DMS153 treated with DMSO at 0.1 percent for 48 hours (cell line): ENCODE measurements around the gene ADCY2.

Experiments
- DNase-seq: peaks from one replicate; lab custom pipeline; 2025; ENCODE audit not compliant: unreplicated experiment; lab: John Stamatoyannopoulos, UW

Gene ADCY2

DNA sequence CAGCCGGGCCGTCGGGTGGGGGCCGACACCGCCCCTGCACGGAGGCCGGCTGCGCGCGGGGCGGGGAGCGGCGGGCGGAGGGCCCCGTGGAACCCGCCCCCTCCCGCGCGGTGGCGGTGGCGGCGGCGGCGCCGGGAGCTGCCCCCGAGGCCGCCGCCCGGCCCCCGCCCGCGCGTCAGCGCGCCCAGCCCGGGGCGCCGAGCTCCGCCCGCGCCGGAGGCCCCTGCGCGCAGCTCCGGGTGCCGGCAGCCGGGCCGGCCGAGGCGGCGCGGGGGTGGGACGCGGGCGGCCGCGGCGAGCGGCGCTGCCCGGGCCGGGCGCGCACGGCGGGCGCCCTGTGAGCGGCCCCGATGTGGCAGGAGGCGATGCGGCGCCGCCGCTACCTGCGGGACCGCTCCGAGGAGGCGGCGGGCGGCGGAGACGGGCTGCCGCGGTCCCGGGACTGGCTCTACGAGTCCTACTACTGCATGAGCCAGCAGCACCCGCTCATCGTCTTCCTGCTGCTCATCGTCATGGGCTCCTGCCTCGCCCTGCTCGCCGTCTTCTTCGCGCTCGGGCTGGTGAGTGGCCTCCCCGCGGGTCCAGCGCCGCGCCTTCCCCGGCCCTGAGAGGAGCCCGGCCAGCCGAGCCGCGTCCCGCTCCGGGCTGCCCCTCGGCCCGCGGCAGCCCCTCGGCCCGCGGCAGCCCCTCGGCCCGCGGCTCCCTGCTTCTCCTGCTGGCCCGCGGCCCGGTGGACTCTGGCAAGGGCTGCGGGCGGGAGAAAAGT is at the start of gene ADCY2:
TSS of gene ADCY2 (plus strand) at position 192 of the 766 bp plus-strand sequence. CDS start at position 351, 159 bp downstream.
- DNase-seq = peak; percentile 43

DNA sequence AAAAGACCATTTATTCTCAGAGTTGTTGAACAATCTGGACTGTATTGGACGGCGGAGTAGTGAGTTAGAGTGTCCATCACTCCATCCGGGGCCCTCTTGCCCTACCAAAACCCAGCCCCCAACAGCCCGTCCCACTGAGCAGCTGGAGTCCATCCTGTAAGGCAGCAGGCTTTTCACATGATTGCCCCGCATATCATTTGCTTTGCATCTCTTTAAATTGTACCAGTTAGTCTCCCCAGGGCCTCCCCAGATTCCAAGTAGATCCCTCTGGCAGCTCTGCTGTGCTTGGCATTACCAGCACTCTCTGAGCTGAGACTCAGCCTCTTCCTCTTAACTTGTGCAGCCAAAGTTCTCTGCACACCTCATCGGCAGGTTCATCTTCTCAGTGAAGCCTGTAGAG is 48.6 kb upstream of the ADCY2 start:
- DNase-seq = no peak

DNA sequence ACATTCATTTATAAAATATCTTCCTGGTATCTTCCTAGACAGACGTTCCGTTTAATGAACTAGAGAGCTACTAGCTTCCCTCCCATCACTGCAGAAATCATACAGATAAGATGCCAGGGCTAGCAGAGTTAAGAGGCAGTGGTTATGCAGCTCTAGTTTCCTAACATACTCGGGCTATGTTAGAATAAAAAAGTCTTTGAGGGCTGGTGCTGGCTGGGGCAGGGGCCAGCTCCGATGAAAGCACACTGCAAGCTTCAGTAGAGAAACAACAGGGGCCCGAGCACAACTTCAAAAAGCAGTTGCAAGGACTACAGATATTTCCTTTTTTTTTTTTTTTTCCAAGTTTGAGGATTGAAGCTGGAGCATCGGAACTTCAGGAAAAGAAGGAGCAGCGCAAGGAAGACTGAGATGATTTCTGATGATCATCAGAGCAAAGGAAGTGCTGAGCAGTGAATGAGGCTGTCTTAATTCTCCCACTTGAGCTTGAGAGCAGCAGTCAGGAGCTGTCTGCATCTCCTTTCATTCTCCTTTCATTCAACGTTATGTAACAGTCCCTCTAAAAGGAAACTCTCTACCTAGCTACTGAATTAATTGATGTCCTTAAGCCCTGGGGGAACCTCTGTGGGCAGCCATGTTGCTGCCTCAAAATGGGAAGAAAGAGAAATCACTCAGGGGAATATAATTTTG is 47.6 kb upstream of the ADCY2 start:
- DNase-seq = no peak

DNA sequence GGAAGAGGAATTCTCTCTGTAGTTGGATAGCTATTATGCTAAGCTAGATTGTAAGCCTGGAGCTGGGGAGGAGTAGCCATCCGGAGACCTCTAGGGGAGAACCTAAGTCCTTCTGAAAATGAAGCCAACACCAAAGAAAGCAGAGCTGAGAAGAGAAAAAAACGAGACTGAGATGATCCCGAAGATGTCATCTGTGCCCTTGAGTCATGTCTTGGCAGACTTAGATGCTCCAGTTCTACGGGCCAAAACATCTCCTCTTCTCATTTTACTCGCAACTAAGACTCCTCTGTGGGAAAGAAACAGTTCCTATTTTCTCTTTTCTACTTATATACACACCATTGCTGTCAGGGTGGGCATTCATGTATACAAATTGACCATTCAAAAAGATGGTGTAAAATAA is 34.3 kb upstream of the ADCY2 start:
- no peak for DNase-seq

DNA sequence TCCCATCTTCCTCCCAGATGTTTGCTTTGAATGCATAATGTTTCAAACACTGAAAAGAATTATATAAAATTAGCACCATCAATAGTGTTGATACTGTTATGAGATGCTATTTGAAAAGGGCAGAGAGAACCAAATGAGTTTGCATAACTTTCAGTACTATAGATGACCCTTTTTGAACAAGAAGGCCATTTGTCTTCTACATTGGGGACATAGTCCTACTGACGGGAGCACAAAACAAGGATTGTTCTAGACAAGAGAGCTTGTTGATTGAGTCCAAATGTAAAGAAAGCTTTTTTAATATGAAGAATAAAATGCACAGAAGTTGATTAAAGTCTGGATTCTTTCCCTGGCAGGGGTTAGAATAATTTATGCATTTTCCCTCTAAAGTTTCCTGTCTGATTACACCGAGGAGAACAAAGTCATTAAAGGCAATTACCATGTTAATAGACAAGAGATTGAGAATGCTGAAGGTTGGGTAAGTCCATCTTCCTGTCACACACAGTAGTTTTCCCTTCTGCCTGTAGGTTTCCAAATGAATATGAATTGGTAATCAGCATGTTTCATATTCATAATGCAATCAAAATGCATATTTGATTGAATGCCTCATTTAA is 32.8 kb upstream of the ADCY2 start:
- DNase-seq = no peak

DNA sequence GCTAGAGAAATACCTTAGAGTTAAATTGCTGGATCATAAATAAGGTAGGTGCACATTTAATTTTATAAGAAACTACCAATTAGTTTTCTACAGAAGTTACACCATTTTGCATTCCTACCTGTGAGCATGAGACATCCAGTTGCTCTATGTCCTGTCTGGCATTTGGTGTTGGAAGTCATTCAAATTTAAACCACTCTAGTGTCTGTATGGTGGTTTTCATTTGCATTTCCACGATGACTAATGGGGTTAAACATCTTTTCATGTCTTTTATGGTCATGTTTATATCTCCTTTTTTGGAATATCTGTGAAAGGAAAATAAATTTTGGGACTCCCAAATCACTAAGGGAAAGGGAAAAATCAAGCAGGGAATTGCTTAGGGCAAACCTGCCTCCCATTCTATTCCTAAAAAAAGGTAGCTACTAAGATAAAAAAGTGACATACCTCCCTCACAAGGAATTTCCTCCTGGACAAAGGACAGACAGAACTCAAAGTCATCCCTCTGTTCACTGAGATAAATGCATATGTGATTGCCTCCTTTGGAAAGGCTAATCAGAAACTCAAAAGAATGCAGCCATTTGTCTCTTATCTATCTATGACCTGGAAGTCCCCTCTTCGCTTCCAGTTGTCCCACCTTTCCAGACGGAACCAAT is 31.6 kb upstream of the ADCY2 start:
- no peak for DNase-seq

DNA sequence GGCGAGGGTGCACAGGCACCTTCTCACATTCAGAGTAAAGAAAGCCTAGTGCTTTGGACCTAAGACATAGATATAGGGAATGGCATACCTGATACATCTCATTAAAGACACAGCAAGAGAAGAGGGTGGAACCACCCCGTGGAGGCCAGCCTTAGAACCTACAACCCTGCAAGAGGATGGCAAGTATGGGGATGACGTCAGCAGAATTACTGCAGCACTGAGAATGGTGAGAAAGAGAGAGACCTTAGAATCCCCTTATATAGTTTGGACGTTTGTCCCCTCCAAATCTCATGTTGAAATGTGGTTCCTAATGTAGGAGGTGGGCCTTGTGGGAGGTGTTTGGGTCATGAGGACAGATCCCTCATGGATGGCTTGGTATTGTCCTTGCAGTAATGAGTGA is 28.2 kb upstream of the ADCY2 start:
- no peak for DNase-seq

DNA sequence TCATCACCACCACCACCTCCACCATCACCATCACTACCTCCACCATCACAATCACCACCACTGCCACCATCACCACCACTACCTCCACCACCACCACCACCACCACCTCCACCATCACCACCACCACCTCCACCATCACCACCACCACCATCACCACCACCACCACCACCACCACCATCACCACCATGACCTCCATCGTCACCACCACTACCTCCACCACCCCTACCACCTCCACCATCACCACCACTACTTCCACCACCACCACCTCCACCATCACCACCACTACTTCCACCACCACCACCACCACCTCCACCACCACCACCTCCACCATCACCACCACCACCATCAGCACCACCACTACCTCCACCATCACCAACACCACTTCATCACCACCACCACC is 23.5 kb upstream of the ADCY2 start:
- DNase-seq = no peak

DNA sequence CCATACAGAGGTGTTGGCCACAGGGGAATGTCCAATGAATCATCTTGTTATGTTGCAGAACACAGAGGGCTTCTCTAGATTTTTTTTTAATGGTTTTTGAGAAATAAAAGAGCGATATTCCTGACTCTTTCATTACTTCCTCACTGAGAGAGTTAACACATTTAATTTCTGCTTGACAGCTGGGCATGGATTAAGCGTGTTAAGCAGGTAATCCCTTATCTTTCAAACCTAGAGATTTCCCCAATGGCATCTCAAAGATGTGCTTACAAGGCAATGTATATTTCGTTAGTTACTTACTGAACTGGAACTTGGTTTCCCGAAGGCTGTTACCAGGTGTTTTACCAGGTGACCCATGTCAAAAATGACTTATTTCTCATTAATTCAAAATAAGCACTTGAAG is 21.8 kb upstream of the ADCY2 start:
- no peak for DNase-seq

DNA sequence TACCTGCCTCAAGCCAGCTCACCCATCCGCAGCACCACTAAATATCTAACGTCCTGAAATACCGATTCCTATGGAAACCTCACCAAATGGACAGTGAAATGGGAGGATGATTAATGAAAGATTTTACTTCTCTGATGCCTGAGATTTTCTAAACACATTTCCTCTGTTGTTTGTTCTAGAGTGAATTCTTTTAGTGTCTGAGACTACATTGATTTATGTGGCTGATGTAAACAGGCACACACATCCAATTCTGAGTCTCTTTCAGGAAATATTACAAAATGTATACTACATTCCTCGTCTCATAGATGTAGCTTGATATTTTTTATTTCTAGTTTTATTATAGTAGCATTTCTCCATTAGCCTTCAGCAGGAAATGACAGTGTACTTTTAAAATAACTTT is 20.5 kb upstream of the ADCY2 start:
- no peak for DNase-seq

DNA sequence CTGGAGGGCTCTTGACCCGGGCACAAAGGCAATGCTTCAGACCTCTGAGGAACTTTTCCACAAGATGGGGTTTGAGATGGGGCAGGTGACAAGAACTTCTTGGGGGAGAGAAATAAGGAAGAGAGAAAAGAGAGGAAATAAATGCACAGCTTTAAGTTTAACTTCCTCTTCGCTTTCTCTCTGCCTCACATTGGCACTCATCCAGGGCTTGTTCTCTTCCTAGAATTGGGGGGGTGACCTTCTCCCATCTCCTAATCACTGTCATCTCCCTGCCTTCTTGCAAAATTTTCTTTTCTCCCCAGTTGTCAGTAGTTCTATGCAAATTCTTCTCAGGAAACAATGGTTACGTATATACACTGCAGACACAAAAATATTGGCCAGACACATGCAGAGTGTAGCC is 19.1 kb upstream of the ADCY2 start:
- DNase-seq = no peak

DNA sequence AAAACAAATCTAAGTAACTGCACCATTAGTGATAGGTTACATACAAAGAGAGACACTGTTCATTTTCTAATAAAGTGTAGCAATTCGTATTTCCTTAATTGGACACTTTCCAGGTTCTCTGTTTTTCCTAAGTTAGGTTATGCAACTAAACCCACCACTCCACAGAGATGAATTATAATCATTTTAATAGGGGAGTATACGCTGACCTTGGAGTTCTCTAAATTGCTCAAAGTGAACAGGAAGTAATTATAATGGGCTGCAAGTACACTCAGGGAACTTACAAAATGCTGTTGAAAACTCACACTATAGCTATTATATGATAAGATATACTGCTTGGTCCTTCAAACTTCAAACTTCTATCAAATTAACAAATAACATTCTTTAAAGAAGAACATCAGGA is 18.2 kb upstream of the ADCY2 start:
- no peak for DNase-seq

DNA sequence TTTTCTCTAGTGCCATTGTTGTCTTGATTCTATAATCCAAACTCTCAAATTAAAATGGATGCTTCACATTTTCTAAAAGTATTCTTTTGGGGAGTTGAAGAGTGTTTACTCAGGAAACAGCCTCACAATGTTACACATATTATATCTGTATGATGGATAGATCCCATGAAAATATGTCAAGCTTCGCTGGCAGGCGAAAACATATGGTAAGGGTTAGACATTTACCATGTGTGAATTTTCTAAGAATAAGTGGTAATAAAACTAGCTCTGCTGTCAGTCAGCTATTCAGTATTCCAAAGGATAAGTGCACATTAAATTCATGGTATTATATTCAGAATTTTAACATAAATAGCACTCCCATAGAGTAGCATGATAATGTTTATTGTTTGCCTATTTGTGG is 13.3 kb upstream of the ADCY2 start:
- no peak for DNase-seq

DNA sequence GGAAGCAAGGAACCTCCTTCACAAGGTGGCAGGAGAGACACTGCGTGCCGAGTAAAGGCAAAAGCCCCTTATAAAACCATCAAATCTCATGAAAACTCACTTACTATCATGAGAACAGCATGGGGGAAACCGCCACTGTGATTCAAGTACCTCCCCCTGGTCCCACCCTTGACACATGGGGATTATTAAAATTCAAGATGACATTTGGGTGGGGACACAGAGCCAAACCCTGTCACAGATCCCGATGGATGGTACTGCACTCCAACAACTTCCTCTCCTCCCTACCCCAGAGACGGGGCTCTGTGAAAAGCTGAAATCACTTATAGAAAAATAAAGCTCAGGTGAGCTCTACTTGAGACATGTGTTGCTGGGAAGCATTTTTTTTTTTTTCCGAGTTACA is 10.3 kb upstream of the ADCY2 start:
- no peak for DNase-seq

DNA sequence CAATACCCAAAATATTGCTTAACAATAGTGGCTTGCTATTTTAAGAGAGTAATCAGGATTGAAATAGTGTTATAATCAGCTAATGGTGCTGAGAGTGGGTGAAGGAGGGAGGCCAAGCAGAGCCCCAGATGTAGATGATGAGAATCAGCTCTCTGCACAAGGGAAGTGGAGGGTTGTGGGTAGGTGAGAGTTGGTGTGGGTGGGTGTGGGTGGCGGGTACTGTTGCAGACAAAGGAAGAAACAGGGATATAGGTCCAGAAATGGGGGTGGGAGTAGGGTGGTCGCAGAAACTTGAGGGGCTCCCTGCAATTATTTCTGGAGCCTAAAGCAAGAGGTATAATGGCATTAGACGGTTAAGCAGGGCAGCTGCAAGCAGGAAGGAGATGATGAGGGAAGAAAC is 7.4 kb upstream of the ADCY2 start:
- no peak for DNase-seq

DNA sequence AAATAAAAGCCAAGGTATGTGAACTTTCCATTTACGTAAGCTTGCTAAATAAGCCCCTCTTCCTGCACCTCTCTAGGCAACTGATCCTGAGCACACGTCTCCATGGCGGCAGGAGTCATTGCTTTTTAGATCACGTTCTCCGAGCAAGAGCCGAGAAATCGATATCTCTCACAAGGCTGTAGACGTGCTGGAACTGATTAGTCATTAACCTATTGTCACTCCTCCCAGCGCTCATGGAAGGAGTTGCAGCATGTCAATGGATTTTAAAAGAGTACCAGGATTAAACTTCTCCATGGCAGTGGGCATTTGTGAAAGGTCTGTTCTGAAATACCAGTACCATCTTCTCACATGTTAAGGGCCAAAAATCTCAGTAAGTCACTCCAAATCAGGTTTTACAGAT is 4.7 kb upstream of the ADCY2 start:
- no peak for DNase-seq

DNA sequence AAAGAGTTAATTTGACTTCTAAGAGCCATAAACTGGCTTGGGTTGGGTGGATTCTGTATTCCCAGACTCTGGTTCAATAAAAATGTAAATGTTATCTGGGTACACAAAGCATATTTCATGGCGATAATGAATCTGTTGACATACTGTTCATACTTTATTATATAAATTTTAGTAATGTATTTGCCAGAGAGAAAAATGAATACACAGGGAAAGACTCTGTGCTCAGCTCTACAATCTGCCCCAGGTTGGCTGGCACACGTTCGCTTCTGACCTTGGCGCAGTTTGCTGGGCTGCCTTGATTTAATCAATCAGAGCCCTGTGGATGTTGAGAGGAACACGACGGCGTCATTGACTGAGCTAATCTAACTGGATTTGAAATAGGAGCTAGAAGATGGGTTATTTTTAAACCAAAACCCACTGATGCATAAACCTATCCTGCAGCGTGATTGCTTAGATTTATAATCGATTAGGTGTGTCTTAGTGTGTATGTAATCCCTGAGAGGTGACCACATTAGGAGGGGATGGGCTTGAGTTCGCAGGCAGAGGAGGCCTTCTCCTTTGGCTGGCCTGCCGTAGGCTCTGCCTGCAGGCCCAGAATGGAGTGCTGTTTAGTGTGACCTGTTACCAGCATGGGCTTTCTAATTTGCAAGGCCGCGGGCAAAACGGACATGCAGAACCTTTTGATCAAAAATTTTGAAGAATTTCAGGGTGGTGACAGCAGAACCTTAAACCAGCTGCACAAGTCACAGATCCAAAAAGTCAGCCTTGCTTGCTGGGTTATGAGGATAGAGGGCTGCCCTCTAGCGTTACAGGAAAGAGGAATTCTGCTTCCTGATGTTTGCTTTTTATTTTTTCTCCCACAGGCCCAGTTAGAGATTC is 3.9 kb upstream of the ADCY2 start:
- peak; percentile 90 for DNase-seq

DNA sequence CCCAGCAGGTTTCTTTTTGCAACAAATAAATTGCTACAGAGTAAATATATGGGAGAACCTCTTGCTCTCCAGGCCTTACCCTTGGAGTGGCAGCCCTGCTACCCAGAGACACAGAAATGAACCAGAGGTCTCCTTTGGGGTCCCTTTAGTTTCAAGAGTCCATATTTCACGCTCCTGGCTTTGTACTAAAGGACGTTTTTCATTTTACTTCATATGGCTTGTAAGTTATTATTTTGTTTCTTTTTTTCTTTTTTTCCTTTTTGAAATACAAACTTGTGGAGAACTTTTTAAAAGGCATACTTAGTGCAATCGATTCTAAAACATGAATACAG is 3.3 kb upstream of the ADCY2 start:
- DNase-seq = no peak

DNA sequence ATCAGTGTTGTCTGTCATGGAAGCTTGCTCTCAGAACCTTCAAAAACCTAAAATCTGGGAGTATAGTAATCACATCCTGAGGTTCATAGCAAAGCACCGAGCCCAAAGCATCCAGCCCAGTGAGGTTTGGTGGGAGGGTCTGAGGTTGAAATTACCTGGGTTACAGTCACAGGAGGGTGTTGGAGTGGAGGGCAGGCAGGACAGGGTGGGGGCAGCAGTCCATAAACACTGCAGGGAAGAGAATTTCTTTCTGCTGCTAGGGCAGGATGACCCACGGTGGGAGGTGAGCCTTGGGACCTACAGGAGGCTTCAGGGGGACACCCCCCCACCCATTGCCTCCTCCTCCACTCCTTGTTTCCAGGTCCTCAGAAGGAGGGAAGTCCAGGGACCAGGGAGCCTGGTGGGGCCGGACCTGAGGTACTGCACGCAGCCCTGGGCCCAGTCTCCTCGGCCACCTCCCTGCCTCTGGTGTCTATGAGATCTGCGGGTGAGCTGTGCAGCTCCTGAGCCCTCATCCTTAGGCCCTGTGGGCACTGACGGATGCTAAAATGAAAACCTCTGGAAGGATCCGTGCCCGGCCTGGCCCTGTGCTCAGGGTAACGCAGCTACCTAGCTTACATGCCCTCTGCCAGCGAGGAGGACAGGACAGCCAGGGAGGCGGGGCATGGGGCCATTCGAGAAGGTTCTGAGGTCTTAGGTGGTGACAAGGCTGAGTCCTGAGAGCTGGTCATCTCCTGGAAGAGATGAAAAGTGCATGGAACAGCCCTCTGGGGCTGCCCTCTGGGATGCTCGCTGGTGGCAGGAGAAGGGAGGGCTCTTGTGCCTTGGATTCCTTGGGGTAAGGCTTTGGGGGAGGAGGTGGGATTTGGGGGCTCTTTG is 1.8 kb upstream of the ADCY2 start:
- DNase-seq = no peak

DNA sequence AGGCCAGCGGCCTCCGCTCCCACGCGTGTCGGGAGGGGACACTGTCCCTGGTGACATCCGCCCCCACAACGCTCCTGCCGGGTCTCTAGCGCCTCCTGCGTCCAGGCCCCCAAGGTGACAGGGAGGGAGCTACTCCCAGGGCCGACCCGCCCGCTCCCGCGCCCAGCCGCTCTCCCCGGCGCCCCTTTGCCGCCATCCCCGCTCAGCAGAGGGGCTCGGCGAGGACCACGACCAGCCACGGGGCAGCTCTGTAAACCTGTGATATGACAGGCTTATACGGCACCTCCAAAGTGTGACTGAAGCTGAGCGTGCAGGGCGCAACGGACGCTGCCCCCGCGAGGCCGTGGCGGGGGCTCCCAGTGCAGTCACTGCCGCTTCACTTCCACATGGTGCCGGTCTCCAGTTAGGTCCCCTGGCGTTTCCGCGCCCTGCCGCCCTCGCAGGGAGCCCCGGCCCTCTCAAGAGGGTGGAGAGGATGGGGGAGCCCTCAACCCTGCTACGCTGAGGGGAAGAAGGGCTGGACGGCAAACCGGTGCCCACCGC is 978 bp upstream of the ADCY2 start:
- no peak for DNase-seq
